ENCODE results near the gene RMI1.

The RMI1 gene

GRCh38 chr9:83981126-83981871, 694 bp downstream of the RMI1 start:
- peak overlapping the region; percentile 98 to 100 for H3K4me3 ChIP-seq (ENCODE audit: low read depth in 1 of 2, low read length in 2 of 2)
- H3K4me1 ChIP-seq (ENCODE audit: control insufficient read depth in 1 of 2, insufficient read depth in 2 of 2, low read length in 2 of 2), result peaks cover 21 to 26% of the 10 kb centered on the region in 2 donors
- H3K36me3 ChIP-seq (ENCODE audit: control insufficient read depth in 1 of 2, insufficient read depth in 2 of 2, low read length in 2 of 2), result peaks cover 7 to 13% of the 10 kb centered on the region in 2 donors
- no peaks in the 10 kb centered on the region for H3K9me3 ChIP-seq (ENCODE audit: control insufficient read depth in 1 of 2, low read length in 2 of 2)
- H3K27ac ChIP-seq (ENCODE audit: low read depth, low read length), result peak overlapping the region; percentile 99
- peak overlapping the region; percentile 92 to 100 for H3K9ac ChIP-seq (ENCODE audit: low read depth in 1 of 2, low read length in 2 of 2)
- H3K27me3 ChIP-seq (ENCODE audit: control insufficient read depth in 1 of 2, insufficient read depth in 2 of 2, low read length in 2 of 2), result no peaks in the 10 kb centered on the region

- peaks cover 0 to 6% of the 10 kb centered on the region in 2 donors for H3K36me3 ChIP-seq (ENCODE audit: control insufficient read depth in 1 of 2, insufficient read depth in 2 of 2, low read length in 2 of 2)
- H3K9me3 ChIP-seq (ENCODE audit: control insufficient read depth in 1 of 2, low read length in 2 of 2), result no peaks in the 10 kb centered on the region
- no peaks in the 10 kb centered on the region for H3K27me3 ChIP-seq (ENCODE audit: control insufficient read depth in 1 of 2, insufficient read depth in 2 of 2, low read length in 2 of 2)
- peaks cover 11 to 12% of the 10 kb centered on the region in 2 donors for H3K4me1 ChIP-seq (ENCODE audit: control insufficient read depth in 1 of 2, insufficient read depth in 2 of 2, low read length in 2 of 2)
- no peak overlapping the region for H3K27ac ChIP-seq (ENCODE audit: low read depth, low read length)
- H3K9ac ChIP-seq (ENCODE audit: low read depth in 1 of 2, low read length in 2 of 2), result no peak overlapping the region
- peak overlapping the region in 1 of 2 donors; percentile 6 for H3K4me3 ChIP-seq (ENCODE audit: low read depth in 1 of 2, low read length in 2 of 2)
These were observed 5.6 kb downstream of the RMI1 start for GRCh38 chr9:83986195-83986594.

- Histone ChIP-seq H3K9me3 (ENCODE audit: control insufficient read depth in 1 of 2, low read length in 2 of 2) (no peaks in the 10 kb centered on the region), H3K4me3 (ENCODE audit: low read depth in 1 of 2, low read length in 2 of 2) (no peak overlapping the region), H3K27me3 (ENCODE audit: control insufficient read depth in 1 of 2, insufficient read depth in 2 of 2, low read length in 2 of 2) (no peaks in the 10 kb centered on the region), H3K27ac (ENCODE audit: low read depth, low read length) (no peak overlapping the region), H3K9ac (ENCODE audit: low read depth in 1 of 2, low read length in 2 of 2) (no peak overlapping the region), H3K4me1 (ENCODE audit: control insufficient read depth in 1 of 2, insufficient read depth in 2 of 2, low read length in 2 of 2) (peaks cover 4 to 8% of the 10 kb centered on the region in 2 donors), H3K36me3 (ENCODE audit: control insufficient read depth in 1 of 2, insufficient read depth in 2 of 2, low read length in 2 of 2) (peaks cover 0 to 6% of the 10 kb centered on the region in 2 donors)
These were observed 6.3 kb downstream of the RMI1 start for GRCh38 chr9:83986765-83987401.

GRCh38 chr9:83987402-83987791, 6.8 kb downstream of the RMI1 start:
- Histone ChIP-seq H3K4me1 (ENCODE audit: control insufficient read depth in 1 of 2, insufficient read depth in 2 of 2, low read length in 2 of 2) (peaks cover 4 to 8% of the 10 kb centered on the region in 2 donors), H3K4me3 (ENCODE audit: low read depth in 1 of 2, low read length in 2 of 2) (no peak overlapping the region), H3K36me3 (ENCODE audit: control insufficient read depth in 1 of 2, insufficient read depth in 2 of 2, low read length in 2 of 2) (peaks cover 0 to 6% of the 10 kb centered on the region in 2 donors), H3K9ac (ENCODE audit: low read depth in 1 of 2, low read length in 2 of 2) (no peak overlapping the region), H3K27me3 (ENCODE audit: control insufficient read depth in 1 of 2, insufficient read depth in 2 of 2, low read length in 2 of 2) (no peaks in the 10 kb centered on the region), H3K9me3 (ENCODE audit: control insufficient read depth in 1 of 2, low read length in 2 of 2) (no peaks in the 10 kb centered on the region), H3K27ac (ENCODE audit: low read depth, low read length) (no peak overlapping the region)

GRCh38 chr9:83988411-83988810, 7.8 kb downstream of the RMI1 start:
- no peaks in the 10 kb centered on the region for H3K9me3 ChIP-seq (ENCODE audit: control insufficient read depth in 1 of 2, low read length in 2 of 2)
- no peak overlapping the region for H3K27ac ChIP-seq (ENCODE audit: low read depth, low read length)
- H3K4me3 ChIP-seq (ENCODE audit: low read depth in 1 of 2, low read length in 2 of 2), result no peak overlapping the region
- no peak overlapping the region for H3K9ac ChIP-seq (ENCODE audit: low read depth in 1 of 2, low read length in 2 of 2)
- H3K27me3 ChIP-seq (ENCODE audit: control insufficient read depth in 1 of 2, insufficient read depth in 2 of 2, low read length in 2 of 2), result no peaks in the 10 kb centered on the region
- H3K4me1 ChIP-seq (ENCODE audit: control insufficient read depth in 1 of 2, insufficient read depth in 2 of 2, low read length in 2 of 2), result peaks cover 4 to 8% of the 10 kb centered on the region in 2 donors
- H3K36me3 ChIP-seq (ENCODE audit: control insufficient read depth in 1 of 2, insufficient read depth in 2 of 2, low read length in 2 of 2), result peaks cover 0 to 6% of the 10 kb centered on the region in 2 donors

GRCh38 chr9:83991355-83991754, 10.8 kb downstream of the RMI1 start:
- Histone ChIP-seq H3K9me3 (ENCODE audit: control insufficient read depth in 1 of 2, low read length in 2 of 2) (no peaks in the 10 kb centered on the region), H3K4me1 (ENCODE audit: control insufficient read depth in 1 of 2, insufficient read depth in 2 of 2, low read length in 2 of 2) (peaks cover under 1 to 2% of the 10 kb centered on the region in 2 donors), H3K27me3 (ENCODE audit: control insufficient read depth in 1 of 2, insufficient read depth in 2 of 2, low read length in 2 of 2) (no peaks in the 10 kb centered on the region), H3K4me3 (ENCODE audit: low read depth in 1 of 2, low read length in 2 of 2) (no peak overlapping the region), H3K27ac (ENCODE audit: low read depth, low read length) (no peak overlapping the region), H3K9ac (ENCODE audit: low read depth in 1 of 2, low read length in 2 of 2) (no peak overlapping the region), H3K36me3 (ENCODE audit: control insufficient read depth in 1 of 2, insufficient read depth in 2 of 2, low read length in 2 of 2) (peaks cover 0 to 6% of the 10 kb centered on the region in 2 donors)

- H3K27ac ChIP-seq (ENCODE audit: low read depth, low read length), result no peak overlapping the region
- H3K4me3 ChIP-seq (ENCODE audit: low read depth in 1 of 2, low read length in 2 of 2), result no peak overlapping the region
- peaks cover 0 to 6% of the 10 kb centered on the region in 2 donors for H3K36me3 ChIP-seq (ENCODE audit: control insufficient read depth in 1 of 2, insufficient read depth in 2 of 2, low read length in 2 of 2)
- no peaks in the 10 kb centered on the region for H3K4me1 ChIP-seq (ENCODE audit: control insufficient read depth in 1 of 2, insufficient read depth in 2 of 2, low read length in 2 of 2)
- no peaks in the 10 kb centered on the region for H3K27me3 ChIP-seq (ENCODE audit: control insufficient read depth in 1 of 2, insufficient read depth in 2 of 2, low read length in 2 of 2)
- no peaks in the 10 kb centered on the region for H3K9me3 ChIP-seq (ENCODE audit: control insufficient read depth in 1 of 2, low read length in 2 of 2)
- H3K9ac ChIP-seq (ENCODE audit: low read depth in 1 of 2, low read length in 2 of 2), result no peak overlapping the region
These were observed 11.8 kb downstream of the RMI1 start for GRCh38 chr9:83992407-83992806.

- H3K27me3 ChIP-seq (ENCODE audit: control insufficient read depth in 1 of 2, insufficient read depth in 2 of 2, low read length in 2 of 2), result no peaks in the 10 kb centered on the region
- H3K9ac ChIP-seq (ENCODE audit: low read depth in 1 of 2, low read length in 2 of 2), result no peak overlapping the region
- no peak overlapping the region for H3K27ac ChIP-seq (ENCODE audit: low read depth, low read length)
These were observed 12.3 kb downstream of the RMI1 start for GRCh38 chr9:83992901-83993300.

GRCh38 chr9:83996126-83996525, 15.5 kb downstream of the RMI1 start:
- Histone ChIP-seq H3K9me3 (ENCODE audit: control insufficient read depth in 1 of 2, low read length in 2 of 2) (no peaks in the 10 kb centered on the region), H3K27me3 (ENCODE audit: control insufficient read depth in 1 of 2, insufficient read depth in 2 of 2, low read length in 2 of 2) (no peaks in the 10 kb centered on the region), H3K27ac (ENCODE audit: low read depth, low read length) (no peak overlapping the region), H3K4me1 (ENCODE audit: control insufficient read depth in 1 of 2, insufficient read depth in 2 of 2, low read length in 2 of 2) (peaks cover 0 to 11% of the 10 kb centered on the region in 2 donors), H3K36me3 (ENCODE audit: control insufficient read depth in 1 of 2, insufficient read depth in 2 of 2, low read length in 2 of 2) (peaks cover 0 to 1% of the 10 kb centered on the region in 2 donors), H3K4me3 (ENCODE audit: low read depth in 1 of 2, low read length in 2 of 2) (no peak overlapping the region), H3K9ac (ENCODE audit: low read depth in 1 of 2, low read length in 2 of 2) (no peak overlapping the region)

More at GRCh38 chr9:83992901-83993300, 12.3 kb downstream of the RMI1 start:
- no peak overlapping the region for H3K4me3 ChIP-seq (ENCODE audit: low read depth in 1 of 2, low read length in 2 of 2)
- H3K4me1 ChIP-seq (ENCODE audit: control insufficient read depth in 1 of 2, insufficient read depth in 2 of 2, low read length in 2 of 2), result no peaks in the 10 kb centered on the region
- H3K36me3 ChIP-seq (ENCODE audit: control insufficient read depth in 1 of 2, insufficient read depth in 2 of 2, low read length in 2 of 2), result peaks cover 0 to 6% of the 10 kb centered on the region in 2 donors
- no peaks in the 10 kb centered on the region for H3K9me3 ChIP-seq (ENCODE audit: control insufficient read depth in 1 of 2, low read length in 2 of 2)

- H3K4me3 ChIP-seq (ENCODE audit: low read depth in 1 of 2, low read length in 2 of 2), result no peak overlapping the region
- H3K36me3 ChIP-seq (ENCODE audit: control insufficient read depth in 1 of 2, insufficient read depth in 2 of 2, low read length in 2 of 2), result peaks cover 0 to 3% of the 10 kb centered on the region in 2 donors
- no peaks in the 10 kb centered on the region for H3K9me3 ChIP-seq (ENCODE audit: control insufficient read depth in 1 of 2, low read length in 2 of 2)
- no peak overlapping the region for H3K9ac ChIP-seq (ENCODE audit: low read depth in 1 of 2, low read length in 2 of 2)
- no peaks in the 10 kb centered on the region for H3K27me3 ChIP-seq (ENCODE audit: control insufficient read depth in 1 of 2, insufficient read depth in 2 of 2, low read length in 2 of 2)
- no peak overlapping the region for H3K27ac ChIP-seq (ENCODE audit: low read depth, low read length)
- H3K4me1 ChIP-seq (ENCODE audit: control insufficient read depth in 1 of 2, insufficient read depth in 2 of 2, low read length in 2 of 2), result peaks cover 0 to 15% of the 10 kb centered on the region in 2 donors
These were observed 18.7 kb downstream of the RMI1 start for GRCh38 chr9:83999141-83999918.
